SK-MEL-5 (cell line): ENCODE results near the gene NDUFAF8. TPM values are rescaled to one million over a fixed set of nuclear protein-coding genes. Genes with fewer than 3 reads are reported as not detected.

Experiments
- DNase-seq: peaks from one replicate; pipeline ENCODE4 v3.0.0-alpha.2; 2016; ENCODE audit warnings: low read depth, low spot score
- in situ Hi-C: cut with HindIII; loops from 2 replicates; pipeline ENCODE4 v1.10.0; 2016; ENCODE audit warnings: low sequenced_read_pairs, high pct_unique_total_duplicates, low pct_unique_long_range_greater_than_20kb
- total RNA-seq: library from RNA; depleted of rRNA; stranded (reverse); fragments of >200 nt; shearing (Covaris generic); gene quantifications from 2 replicates; pipeline ENCODE4 v1.2.3, GENCODE V29; 2014

NDUFAF8 gene
- total RNA-seq, 1 experiment from 2014 or later = 174 TPM

GRCh38 chr17:81198826-81199481 is 40.2 kb upstream of the NDUFAF8 start:
- in situ Hi-C loops = no loop called here
- DNase-seq = no peak

GRCh38 chr17:81199482-81199830 is 39.7 kb upstream of the NDUFAF8 start:
- DNase-seq = no peak
- in situ Hi-C loops = no loop called here

GRCh38 chr17:81200201-81200600 is 38.9 kb upstream of the NDUFAF8 start:
- no peak for DNase-seq
- in situ Hi-C loops = no loop called here

- in situ Hi-C loops = no loop called here
- DNase-seq = peak; percentile 95
These were observed 38.2 kb upstream of the NDUFAF8 start for GRCh38 chr17:81200695-81201580.

- DNase-seq = no peak
- in situ Hi-C loops = no loop called here
These were observed 36.8 kb upstream of the NDUFAF8 start for GRCh38 chr17:81202318-81202717.

- in situ Hi-C loops = no loop called here
- DNase-seq = no peak
These were observed 36.0 kb upstream of the NDUFAF8 start for GRCh38 chr17:81203136-81203535.

- in situ Hi-C loops = no loop called here
- no peak for DNase-seq
These were observed 34.5 kb upstream of the NDUFAF8 start for GRCh38 chr17:81204578-81204977.

- in situ Hi-C loops = no loop called here
- DNase-seq = no peak
These were observed 33.0 kb upstream of the NDUFAF8 start for GRCh38 chr17:81206166-81206565.

GRCh38 chr17:81206657-81207056 is 32.5 kb upstream of the NDUFAF8 start:
- in situ Hi-C loops = no loop called here
- no peak for DNase-seq

- in situ Hi-C loops = no loop called here
- DNase-seq = no peak
These were observed 31.2 kb upstream of the NDUFAF8 start for GRCh38 chr17:81207610-81208581.

- DNase-seq = no peak
- in situ Hi-C loops = no loop called here
These were observed 30.5 kb upstream of the NDUFAF8 start for GRCh38 chr17:81208651-81209050.

- in situ Hi-C loops = no loop called here
- no peak for DNase-seq
These were observed 30.0 kb upstream of the NDUFAF8 start for GRCh38 chr17:81209141-81209540.

- in situ Hi-C loops = no loop called here
These were observed 28.7 kb upstream of the NDUFAF8 start for GRCh38 chr17:81210466-81210865.

GRCh38 chr17:81210868-81211267 is 28.2 kb upstream of the NDUFAF8 start:
- in situ Hi-C loops = no loop called here

More at GRCh38 chr17:81210466-81210865, 28.7 kb upstream of the NDUFAF8 start:
- DNase-seq = no peak

GRCh38 chr17:81212365-81212764 is 26.8 kb upstream of the NDUFAF8 start:
- DNase-seq = no peak
- in situ Hi-C loops = no loop called here

More at GRCh38 chr17:81210868-81211267, 28.2 kb upstream of the NDUFAF8 start:
- no peak for DNase-seq

- no peak for DNase-seq
- in situ Hi-C loops = no loop called here
These were observed 25.1 kb upstream of the NDUFAF8 start for GRCh38 chr17:81213978-81214377.

GRCh38 chr17:81217491-81217890 is 21.6 kb upstream of the NDUFAF8 start:
- DNase-seq = no peak
- in situ Hi-C loops = no loop called here

- DNase-seq = no peak
- in situ Hi-C loops = no loop called here
These were observed 20.7 kb upstream of the NDUFAF8 start for GRCh38 chr17:81218459-81218858.
